ENCODE measurements around the gene AJAP1. TPM values are rescaled to one million over a fixed set of nuclear protein-coding genes. Genes with fewer than 3 reads are reported as not detected.

Gene AJAP1
- total RNA-seq, 2 experiments from 2014 or later = not detected

DNA sequence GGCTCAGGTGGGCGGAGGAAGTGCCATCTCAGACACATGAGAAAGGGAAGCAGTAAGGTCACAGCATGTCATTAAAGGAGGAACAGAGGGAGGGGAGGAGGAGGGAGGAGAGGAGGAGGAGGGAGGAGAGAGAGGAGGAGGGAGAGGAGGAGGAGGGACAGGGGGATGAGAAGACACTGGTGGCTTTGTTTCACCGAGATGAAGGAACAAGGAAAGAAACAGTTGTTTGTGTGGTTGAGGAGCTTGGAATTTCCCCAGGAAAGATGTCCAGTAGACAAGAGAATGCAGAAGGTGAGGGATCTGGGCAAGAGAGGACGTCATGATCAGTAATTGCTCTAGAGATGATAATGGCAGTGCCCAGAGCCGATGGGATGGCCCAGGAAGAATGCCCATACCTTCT is 97.7 kb downstream of the AJAP1 start:
- H3K4me3 ChIP-seq (ENCODE audit: low read depth, low read length, poor library complexity, severe bottlenecking) = no peak overlapping the region
- no TSS peak for BruUV-seq (replicated peaks)
- ChIA-PET POLR2A (no interaction called here), CTCF (ENCODE audit: unreplicated experiment) (no interaction called here)
- no peaks in the 10 kb centered on the region for H4K20me1 ChIP-seq (ENCODE audit: insufficient read depth, low read length)
- H3K9me2 ChIP-seq (ENCODE audit: insufficient read depth, low read length) = no peaks in the 10 kb centered on the region
- no peak overlapping the region for H3K27ac ChIP-seq (ENCODE audit: low read depth, low read length, poor library complexity, severe bottlenecking)
- no peak overlapping the region for H3K4me2 ChIP-seq (ENCODE audit: low read length)
- no peaks in the 10 kb centered on the region for H3K4me1 ChIP-seq (ENCODE audit: insufficient read depth, low read length, poor library complexity, severe bottlenecking)
- no peaks in the 10 kb centered on the region for H3K36me3 ChIP-seq (ENCODE audit: insufficient read depth, low read length)
- no peaks in the 10 kb centered on the region for H3K79me2 ChIP-seq (ENCODE audit: insufficient read depth, low read depth, low read length)
- TF ChIP-seq, protein P1, sequence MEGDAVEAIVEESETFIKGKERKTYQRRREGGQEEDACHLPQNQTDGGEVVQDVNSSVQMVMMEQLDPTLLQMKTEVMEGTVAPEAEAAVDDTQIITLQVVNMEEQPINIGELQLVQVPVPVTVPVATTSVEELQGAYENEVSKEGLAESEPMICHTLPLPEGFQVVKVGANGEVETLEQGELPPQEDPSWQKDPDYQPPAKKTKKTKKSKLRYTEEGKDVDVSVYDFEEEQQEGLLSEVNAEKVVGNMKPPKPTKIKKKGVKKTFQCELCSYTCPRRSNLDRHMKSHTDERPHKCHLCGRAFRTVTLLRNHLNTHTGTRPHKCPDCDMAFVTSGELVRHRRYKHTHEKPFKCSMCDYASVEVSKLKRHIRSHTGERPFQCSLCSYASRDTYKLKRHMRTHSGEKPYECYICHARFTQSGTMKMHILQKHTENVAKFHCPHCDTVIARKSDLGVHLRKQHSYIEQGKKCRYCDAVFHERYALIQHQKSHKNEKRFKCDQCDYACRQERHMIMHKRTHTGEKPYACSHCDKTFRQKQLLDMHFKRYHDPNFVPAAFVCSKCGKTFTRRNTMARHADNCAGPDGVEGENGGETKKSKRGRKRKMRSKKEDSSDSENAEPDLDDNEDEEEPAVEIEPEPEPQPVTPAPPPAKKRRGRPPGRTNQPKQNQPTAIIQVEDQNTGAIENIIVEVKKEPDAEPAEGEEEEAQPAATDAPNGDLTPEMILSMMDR (conservative IDR thresholded peaks at IDR 0.05; ENCODE audit: low read length) = no peak
- TF ChIP-seq EZH2phosphoT487 (IDR thresholded peaks at IDR 0.05; ENCODE audit: borderline replicate concordance, low read depth, low read length) = no peak
- intact Hi-C loops (cut with micrococcal nuclease; ENCODE audit: unreplicated experiment) = no loop called here
- no peaks in the 10 kb centered on the region for H3K9me3 ChIP-seq (ENCODE audit: low read length)
- H2AFZ ChIP-seq (ENCODE audit: low read length) = no peak overlapping the region
- DNase-seq (ENCODE audit: low spot score) = no peak

DNA sequence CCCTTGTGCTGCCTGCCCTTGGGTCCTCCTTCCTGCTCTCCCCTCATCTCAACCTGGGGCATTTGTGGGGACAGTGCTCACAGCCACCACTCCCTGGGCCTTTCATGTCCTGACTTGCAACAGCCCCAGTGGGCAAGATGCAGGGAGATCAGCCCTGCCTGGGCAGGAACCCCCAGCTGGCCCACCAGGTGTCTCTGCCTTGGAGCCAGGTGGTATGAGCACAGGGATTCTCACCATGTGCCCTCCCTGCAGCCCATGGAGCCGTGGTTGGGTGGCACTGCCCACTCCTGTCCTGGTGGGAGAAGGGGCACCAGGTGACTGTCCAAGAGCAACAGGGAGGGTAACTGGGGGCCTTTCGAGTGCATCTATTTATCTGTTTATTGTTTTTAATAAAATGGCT is 100.4 kb downstream of the AJAP1 start:
- intact Hi-C loops (cut with micrococcal nuclease; ENCODE audit: unreplicated experiment) = no loop called here
- Histone ChIP-seq H3K27ac (ENCODE audit: low read depth, low read length, poor library complexity, severe bottlenecking) (no peak overlapping the region), H3K4me1 (ENCODE audit: insufficient read depth, low read length, poor library complexity, severe bottlenecking) (no peaks in the 10 kb centered on the region), H3K79me2 (ENCODE audit: insufficient read depth, low read depth, low read length) (no peaks in the 10 kb centered on the region), H3K9me3 (ENCODE audit: low read length) (no peaks in the 10 kb centered on the region), H4K20me1 (ENCODE audit: insufficient read depth, low read length) (no peaks in the 10 kb centered on the region), H3K36me3 (ENCODE audit: insufficient read depth, low read length) (no peaks in the 10 kb centered on the region), H3K4me2 (ENCODE audit: low read length) (no peak overlapping the region), H2AFZ (ENCODE audit: low read length) (no peak overlapping the region), H3K4me3 (ENCODE audit: low read depth, low read length, poor library complexity, severe bottlenecking) (no peak overlapping the region), H3K9me2 (ENCODE audit: insufficient read depth, low read length) (no peaks in the 10 kb centered on the region)
- TF ChIP-seq, protein P1 (conservative IDR thresholded peaks at IDR 0.05; ENCODE audit: low read length) = no peak
- no peak for TF ChIP-seq EZH2phosphoT487 (IDR thresholded peaks at IDR 0.05; ENCODE audit: borderline replicate concordance, low read depth, low read length)
- no peak for DNase-seq (ENCODE audit: low spot score)
- BruUV-seq (replicated peaks) = no TSS peak
- CTCF ChIA-PET (ENCODE audit: unreplicated experiment) = no interaction called here
- POLR2A ChIA-PET = no interaction called here

GRCh38 chr1:4755301-4755845 is 101.0 kb downstream of the AJAP1 start:
- TF ChIP-seq EZH2phosphoT487 (IDR thresholded peaks at IDR 0.05; ENCODE audit: borderline replicate concordance, low read depth, low read length) = no peak
- TF ChIP-seq, protein P1 (conservative IDR thresholded peaks at IDR 0.05; ENCODE audit: low read length) = no peak
- BruUV-seq (replicated peaks) = no TSS peak
- intact Hi-C loops (cut with micrococcal nuclease; ENCODE audit: unreplicated experiment) = no loop called here
- ChIA-PET POLR2A (no interaction called here), CTCF (ENCODE audit: unreplicated experiment) (no interaction called here)
- H3K27ac ChIP-seq (ENCODE audit: low read depth, low read length, poor library complexity, severe bottlenecking) = no peak overlapping the region
- no peaks in the 10 kb centered on the region for H3K9me3 ChIP-seq (ENCODE audit: low read length)
- no peak for DNase-seq (ENCODE audit: low spot score)
- H4K20me1 ChIP-seq (ENCODE audit: insufficient read depth, low read length) = no peaks in the 10 kb centered on the region
- H3K4me2 ChIP-seq (ENCODE audit: low read length) = no peak overlapping the region
- no peak overlapping the region for H3K4me3 ChIP-seq (ENCODE audit: low read depth, low read length, poor library complexity, severe bottlenecking)
- no peaks in the 10 kb centered on the region for H3K36me3 ChIP-seq (ENCODE audit: insufficient read depth, low read length)
- H3K4me1 ChIP-seq (ENCODE audit: insufficient read depth, low read length, poor library complexity, severe bottlenecking) = no peaks in the 10 kb centered on the region
- no peaks in the 10 kb centered on the region for H3K79me2 ChIP-seq (ENCODE audit: insufficient read depth, low read depth, low read length)
- no peak overlapping the region for H2AFZ ChIP-seq (ENCODE audit: low read length)
- no peaks in the 10 kb centered on the region for H3K9me2 ChIP-seq (ENCODE audit: insufficient read depth, low read length)
